HG03558 (cell line): ENCODE measurements around the gene DGKB.

Experiments used
- ATAC-seq: cut with Tn5 transposase; IDR thresholded peaks from one replicate; pipeline ENCODE4 v1.9.1; 2021; ENCODE audit warnings: moderate number of reproducible peaks; ENCODE audit not compliant: unreplicated experiment; ENCODE audit errors: extremely low read depth

DGKB gene

GRCh38 chr7:14418633-14419032 lies 483.9 kb downstream of the DGKB start:
- ATAC-seq = no peak

DNA sequence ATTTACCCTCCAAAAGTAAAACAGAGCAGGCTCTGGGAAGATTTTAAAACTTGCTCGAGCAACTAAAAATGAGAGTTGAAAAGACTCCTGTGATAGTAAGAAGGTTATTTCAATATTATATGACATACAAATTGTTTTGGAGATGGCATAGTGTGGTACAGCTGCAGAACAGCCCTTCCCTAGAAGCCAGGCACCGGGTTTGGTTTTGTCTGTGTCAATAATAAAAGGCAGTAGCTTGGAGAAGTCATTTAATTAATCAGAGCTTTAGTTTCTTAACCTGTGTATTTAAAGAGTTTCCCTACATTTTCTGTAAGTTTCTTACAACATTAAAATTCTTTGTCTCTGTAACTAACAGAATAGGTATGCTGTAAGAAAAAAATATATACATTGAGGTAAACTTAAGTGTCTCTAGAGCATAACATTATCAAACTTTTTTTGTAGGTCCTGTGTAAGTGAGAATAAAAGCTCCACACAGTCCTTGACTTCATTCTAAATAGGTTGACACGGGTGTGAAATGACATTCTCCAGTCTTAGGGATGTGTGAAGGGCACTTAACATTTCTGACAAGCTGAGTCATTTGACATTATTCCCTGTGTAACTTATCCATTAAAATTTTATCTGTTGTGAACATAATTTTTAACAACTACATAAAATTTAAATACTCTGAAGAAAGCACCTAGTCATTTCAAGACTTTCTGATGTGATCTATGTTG lies 488.1 kb downstream of the DGKB start:
- ATAC-seq = no peak

DNA sequence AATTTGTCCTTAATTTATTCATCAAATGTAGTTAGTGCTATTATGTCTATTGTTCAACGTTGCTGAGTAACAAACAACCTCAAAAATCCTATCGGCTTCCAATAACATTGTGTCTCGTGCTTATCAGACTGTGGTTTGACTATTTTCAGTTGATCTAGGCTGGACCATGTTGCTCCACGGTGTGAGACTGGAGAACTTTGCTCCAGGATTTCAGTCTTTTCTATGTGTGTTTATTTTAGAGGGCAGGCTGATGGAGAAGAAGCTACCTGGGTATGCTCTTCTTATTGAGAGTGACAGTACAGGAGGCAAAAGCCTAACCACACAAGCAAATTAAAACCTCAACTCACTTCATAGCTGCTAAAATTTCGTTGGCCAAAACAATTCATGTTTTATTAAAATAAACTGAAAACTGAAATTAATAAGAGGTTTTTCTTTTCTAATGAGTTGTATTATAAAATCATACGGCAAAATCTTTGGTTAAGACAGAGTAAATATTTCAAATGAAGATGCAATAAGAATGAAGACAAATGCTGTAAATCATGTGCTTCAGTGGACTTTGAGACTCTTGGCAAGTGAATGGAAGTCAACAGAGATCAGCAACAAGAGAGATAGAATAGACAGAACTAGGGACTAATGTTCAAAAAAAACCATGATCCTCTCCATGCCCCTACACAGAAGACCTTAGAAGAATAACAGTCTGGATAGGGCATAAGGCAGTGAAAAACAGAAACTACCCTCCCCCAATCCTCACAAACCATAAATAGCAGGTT lies 495.1 kb downstream of the DGKB start:
- ATAC-seq = no peak

- ATAC-seq = no peak
These were observed 499.0 kb downstream of the DGKB start for GRCh38 chr7:14403587-14403986.

DNA sequence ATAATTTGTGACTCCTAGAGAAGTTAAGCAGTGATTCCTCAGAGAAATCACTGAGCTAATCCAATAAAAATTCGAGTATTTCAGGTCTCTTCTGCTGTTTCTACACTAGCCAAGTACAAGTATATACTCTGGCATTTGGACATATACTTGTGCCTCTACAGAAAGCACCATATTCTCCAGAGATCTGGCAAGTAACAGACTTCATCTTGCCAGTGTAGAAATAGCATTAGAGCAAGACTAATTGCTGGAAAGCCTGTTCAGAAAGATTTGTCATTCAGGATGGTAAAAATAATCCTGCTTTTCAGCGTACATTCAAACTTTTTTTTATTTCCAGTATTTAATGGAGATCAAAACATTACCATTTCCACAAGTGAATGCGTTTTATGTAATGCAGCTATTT lies 502.3 kb downstream of the DGKB start:
- ATAC-seq = no peak

DNA sequence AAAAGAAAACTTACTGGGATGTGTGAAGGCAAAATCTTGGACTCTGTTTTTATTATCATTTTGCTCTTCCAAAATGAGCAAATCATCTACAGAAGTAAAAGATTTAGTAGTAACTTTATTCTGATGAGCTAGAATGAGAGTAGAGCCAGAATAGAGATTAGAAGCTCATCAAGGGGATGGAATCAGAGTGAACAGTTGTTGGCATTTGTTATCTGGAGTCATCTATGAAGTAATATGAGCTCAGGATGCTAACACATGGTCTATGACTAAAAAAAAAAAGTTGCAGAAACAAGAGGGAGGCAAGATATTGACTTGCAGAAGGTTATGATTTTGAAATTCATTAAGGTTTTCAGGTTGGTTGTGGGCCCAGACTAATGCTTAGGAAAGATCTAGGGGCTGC lies 504.0 kb downstream of the DGKB start:
- no peak for ATAC-seq

GRCh38 chr7:14395860-14396259 lies 506.7 kb downstream of the DGKB start:
- no peak for ATAC-seq

DNA sequence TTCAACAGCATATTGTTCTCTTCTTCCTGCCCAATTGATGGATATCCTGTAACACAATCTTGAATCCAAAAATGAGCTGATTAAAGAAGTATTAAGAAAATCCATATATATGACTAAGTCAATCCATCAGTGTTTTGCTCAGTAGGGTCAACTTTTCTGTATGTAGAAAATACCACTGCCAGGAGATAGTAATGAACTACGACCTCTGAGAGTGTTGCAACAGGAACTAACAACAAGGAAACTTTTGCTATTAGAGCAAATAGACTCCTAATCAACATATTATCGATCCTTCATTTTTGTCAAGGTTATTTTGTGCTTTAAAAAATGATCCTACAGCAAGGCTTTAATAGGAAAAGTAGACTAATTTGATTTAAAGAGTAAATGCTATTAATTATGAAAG lies 507.8 kb downstream of the DGKB start:
- ATAC-seq = no peak

DNA sequence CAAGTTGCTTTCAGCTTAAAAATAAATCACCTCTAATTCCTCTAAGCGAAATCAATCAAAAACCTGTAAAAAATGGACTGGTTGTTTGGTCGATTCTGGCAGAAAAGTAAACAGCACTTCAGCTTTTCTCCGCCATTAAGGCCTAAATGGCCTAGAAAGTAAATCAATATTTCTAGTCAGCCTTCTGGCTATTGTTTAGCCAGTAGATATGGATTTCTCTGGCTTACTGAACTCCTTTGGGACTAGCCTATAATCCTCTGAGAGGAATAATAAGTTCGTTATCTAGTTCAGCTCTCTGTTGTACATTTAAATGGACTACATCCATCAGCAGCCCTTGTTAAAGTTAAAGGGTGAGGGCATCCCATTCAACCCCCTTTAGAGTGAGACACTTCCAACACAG lies 513.0 kb downstream of the DGKB start:
- ATAC-seq = no peak

DNA sequence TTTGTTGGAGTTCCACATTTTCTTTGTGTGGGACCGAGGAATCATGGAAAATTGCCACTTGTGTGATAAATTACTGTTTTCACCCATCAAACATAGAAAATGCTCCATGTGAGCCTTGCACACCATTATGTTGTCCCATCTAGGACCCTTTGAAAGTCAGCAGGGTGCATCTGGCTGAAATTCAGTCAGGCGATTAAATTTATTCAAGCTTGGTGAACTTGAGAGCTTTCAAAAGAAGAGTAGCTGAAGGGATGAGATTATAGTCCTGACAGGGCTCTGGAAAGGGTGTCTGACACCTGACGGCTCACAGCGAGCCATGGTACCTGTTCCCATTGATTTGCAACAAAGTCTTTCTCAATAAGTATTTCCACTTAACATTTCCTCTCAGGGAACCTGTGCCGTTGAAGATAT lies 513.4 kb downstream of the DGKB start:
- no peak for ATAC-seq

- no peak for ATAC-seq
These were observed 517.5 kb downstream of the DGKB start for GRCh38 chr7:14385074-14385473.

DNA sequence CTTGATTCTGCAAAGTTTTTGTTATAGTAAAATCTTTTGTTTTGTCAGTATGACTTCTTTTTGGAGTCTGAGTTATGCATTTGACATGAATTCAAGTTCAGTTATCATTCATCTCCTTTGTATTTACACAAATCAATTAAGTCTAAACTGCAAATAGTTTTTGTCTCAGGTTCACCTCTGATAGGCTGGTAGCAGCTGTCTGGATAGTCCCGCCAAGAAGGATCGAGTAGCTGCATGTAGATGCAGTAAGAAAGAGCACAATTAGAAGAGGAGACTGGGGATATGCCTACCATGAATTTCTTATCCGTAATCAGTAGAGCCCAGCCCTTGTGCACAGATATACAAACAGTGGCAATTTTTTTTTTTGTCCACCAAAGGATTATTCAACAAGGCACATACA lies 520.6 kb downstream of the DGKB start:
- no peak for ATAC-seq

- ATAC-seq = no peak
These were observed 521.2 kb downstream of the DGKB start for GRCh38 chr7:14381306-14381705.

GRCh38 chr7:14380881-14381280 lies 521.7 kb downstream of the DGKB start:
- ATAC-seq = no peak

GRCh38 chr7:14377646-14378266 lies 524.8 kb downstream of the DGKB start:
- ATAC-seq = no peak

DNA sequence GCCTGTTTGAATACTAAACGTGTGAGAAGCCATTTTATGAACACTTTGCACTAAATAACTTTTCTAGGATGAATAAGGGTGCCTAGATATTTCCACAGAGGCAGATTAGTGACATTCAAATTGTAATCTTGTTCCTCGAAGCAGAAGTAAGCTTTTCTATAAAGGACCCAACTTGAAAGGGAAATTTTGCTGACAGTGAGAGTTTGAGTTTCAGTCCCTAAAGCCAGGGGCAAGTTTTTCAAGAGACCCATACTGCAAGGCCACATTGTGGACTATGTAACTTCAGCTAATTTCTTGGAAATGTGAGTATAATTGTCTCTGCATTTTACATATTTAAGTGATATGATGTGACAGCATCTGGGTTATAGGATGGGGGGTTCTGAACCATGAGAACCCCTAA lies 525.8 kb downstream of the DGKB start:
- ATAC-seq = no peak

DNA sequence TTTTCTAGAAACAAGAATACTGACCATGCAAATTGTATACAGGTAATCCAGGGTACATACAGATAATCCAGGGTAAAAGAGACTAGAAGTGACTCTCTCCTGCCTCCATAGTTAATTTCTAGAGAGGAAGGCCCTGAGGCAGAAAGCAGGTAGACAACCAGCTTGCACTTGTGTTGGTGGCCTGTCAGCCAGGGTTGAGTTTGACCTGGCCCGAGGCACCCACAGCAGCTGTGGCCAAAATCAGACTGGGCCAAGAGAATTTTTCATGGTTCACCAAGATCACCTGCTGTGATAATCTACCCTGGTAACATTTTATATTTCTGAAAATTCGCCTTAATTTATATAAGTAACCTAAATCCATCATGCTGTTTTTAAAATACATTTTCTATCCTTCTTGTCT lies 526.6 kb downstream of the DGKB start:
- no peak for ATAC-seq

GRCh38 chr7:14374336-14374735 lies 528.2 kb downstream of the DGKB start:
- ATAC-seq = no peak

DNA sequence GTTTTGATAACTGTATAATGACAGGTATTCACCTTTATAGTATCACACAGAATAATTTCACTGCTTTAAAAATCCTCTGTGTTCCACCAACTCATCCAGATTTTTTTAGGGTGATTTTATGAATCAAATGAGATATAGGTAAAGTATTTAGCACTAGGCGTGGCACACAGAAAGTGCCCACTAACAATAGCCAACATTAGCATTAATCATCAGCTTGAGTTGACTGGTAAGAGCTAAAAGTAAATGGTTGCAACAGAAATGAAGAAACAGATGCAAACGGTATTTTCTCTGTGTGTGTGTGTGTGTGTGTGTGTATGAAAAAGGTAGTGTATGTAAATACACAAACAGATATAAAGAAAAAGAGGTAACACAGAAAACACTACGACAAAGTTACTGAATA lies 534.3 kb downstream of the DGKB start:
- no peak for ATAC-seq

DNA sequence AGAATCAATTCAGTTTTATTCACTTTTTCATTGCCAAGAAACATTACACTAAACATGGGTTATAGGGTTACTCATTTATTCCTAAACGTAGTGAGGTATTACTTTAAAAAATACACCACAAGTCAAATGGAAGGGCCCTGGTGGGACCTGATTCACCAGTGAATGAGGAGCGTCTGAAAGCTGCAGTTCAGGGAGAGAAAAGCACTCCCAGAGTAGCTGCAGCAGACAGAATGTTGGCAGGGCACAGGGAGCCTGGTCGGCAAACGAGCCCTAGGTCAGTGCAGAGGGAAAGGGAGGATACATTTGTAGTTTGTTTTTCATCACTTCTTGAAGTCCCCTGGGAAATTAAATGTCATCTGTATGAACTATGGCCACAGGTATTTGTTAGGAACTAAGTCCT lies 551.4 kb downstream of the DGKB start:
- no peak for ATAC-seq

GRCh38 chr7:14341200-14341775 lies 561.3 kb downstream of the DGKB start:
- no peak for ATAC-seq
